Esophagus squamous epithelium (tissue), 4 donors: Measurements from ENCODE around the gene CYP27B1.

Experiments
- POLR2A ChIP-seq, 4 donors: fragments of 450-650 bp; IDR thresholded peaks; one replicate each; pipeline ENCODE4 v1.6.1; 2017; ENCODE audit warnings: antibody characterized with exemption in 4 of 4, mild to moderate bottlenecking in 4 of 4, moderate library complexity in 3 of 4
- TF ChIP-seq, protein P1 (sequence below), 6 experiments: fragments of 450-650 bp in 4 of 6; fragments of 200-600 bp in 2 of 6; sonication (generic) in 2 of 6; IDR thresholded peaks; one replicate each; pipeline ENCODE4 v1.5.1; 2016 to 2019; ENCODE audit warnings: antibody characterized with exemption in 6 of 6, mild to moderate bottlenecking in 4 of 6, moderate library complexity in 4 of 6

DNA sequence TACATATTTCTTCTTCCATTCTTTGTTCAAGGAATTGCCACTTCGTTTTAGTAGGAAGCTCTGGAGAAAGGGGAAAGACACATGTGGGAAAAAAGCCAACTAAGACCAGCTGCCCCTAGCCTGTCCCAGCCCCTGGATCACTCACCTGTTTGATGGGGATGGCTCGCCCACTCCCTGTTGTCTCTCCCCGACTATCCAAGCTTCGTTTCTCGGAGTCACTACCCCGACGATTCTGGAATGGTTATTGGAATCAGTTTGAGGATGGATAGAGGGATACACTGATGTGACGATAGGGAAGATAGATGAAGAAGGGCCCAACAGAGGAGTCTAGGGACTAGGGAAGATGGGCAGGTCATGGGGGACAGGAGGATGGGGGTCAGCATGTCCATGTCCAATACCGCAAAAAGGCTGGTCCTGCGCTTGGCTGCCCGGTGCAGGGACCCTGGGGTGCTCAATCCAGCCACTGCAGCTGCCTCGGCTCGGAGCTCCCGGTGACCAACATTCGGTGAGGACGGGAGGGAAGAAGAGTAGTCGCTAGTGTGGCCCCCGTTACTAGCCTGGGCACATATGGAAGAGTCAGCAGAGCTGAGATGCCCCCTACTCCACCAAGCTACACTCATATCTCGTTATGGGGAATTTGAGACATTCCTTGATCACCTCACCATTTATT is 35.3 kb downstream of the CYP27B1 start:
- TF ChIP-seq, protein P1, sequence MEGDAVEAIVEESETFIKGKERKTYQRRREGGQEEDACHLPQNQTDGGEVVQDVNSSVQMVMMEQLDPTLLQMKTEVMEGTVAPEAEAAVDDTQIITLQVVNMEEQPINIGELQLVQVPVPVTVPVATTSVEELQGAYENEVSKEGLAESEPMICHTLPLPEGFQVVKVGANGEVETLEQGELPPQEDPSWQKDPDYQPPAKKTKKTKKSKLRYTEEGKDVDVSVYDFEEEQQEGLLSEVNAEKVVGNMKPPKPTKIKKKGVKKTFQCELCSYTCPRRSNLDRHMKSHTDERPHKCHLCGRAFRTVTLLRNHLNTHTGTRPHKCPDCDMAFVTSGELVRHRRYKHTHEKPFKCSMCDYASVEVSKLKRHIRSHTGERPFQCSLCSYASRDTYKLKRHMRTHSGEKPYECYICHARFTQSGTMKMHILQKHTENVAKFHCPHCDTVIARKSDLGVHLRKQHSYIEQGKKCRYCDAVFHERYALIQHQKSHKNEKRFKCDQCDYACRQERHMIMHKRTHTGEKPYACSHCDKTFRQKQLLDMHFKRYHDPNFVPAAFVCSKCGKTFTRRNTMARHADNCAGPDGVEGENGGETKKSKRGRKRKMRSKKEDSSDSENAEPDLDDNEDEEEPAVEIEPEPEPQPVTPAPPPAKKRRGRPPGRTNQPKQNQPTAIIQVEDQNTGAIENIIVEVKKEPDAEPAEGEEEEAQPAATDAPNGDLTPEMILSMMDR (IDR thresholded peaks at IDR 0.05): no peak
- no peak for TF ChIP-seq POLR2A (IDR thresholded peaks at IDR 0.05)
